K562 (cell line): ENCODE results near the gene ZNF689. TPM values are rescaled to one million over a fixed set of nuclear protein-coding genes. Genes with fewer than 3 reads are reported as not detected.

Experiments used
- ARID3B ChIP-seq: fragments of 250-450 bp; sonication (Bioruptor Pico); IDR thresholded peaks from 2 replicates; pipeline ENCODE4 v1.4.0; 2020; ENCODE audit warnings: borderline replicate concordance
- CBX5 ChIP-seq: IDR thresholded peaks from 2 replicates; pipeline ENCODE4 v1.6.1; 2014; ENCODE audit warnings: low read depth, borderline replicate concordance
- CEBPZ ChIP-seq: fragments of 150-350 bp; IDR thresholded peaks from 2 replicates; pipeline ENCODE4 v1.6.1; 2014; ENCODE audit warnings: low read depth, mild to moderate bottlenecking, low read length, borderline replicate concordance
- E2F5 ChIP-seq: sonication (generic); formaldehyde crosslinking; IDR thresholded peaks from 2 replicates; pipeline ENCODE4 v1.8.0; 2022; ENCODE audit warnings: mild to moderate bottlenecking, missing genetic modification reagents
- EP300 ChIP-seq: IDR thresholded peaks from 2 replicates; pipeline ENCODE4 v1.6.1; 2012; ENCODE audit warnings: low read length, improper control_type of control experiment
- HBP1 ChIP-seq: fragments of 450-650 bp; formaldehyde crosslinking; IDR thresholded peaks from 2 replicates; pipeline ENCODE4 v1.4.0; 2022; ENCODE audit warnings: missing genetic modification characterization
- HES1 ChIP-seq: fragments of 450-650 bp; IDR thresholded peaks from 2 replicates; pipeline ENCODE4 v1.6.1; 2016; ENCODE audit warnings: low read depth, mild to moderate bottlenecking, moderate library complexity
- JUND ChIP-seq, 2 experiments: IDR thresholded peaks; 2 replicates in 1 of 2; 3 replicates in 1 of 2; pipeline ENCODE4 v1.6.1; 2011; ENCODE audit warnings: borderline replicate concordance in 2 of 2, low read depth in 2 of 2, low read length in 2 of 2, improper control_type of control experiment in 1 of 2, missing biosample characterization in 1 of 2, missing genetic modification characterization in 1 of 2, missing genetic modification reagents in 1 of 2
- PURB ChIP-seq: sonication (generic); formaldehyde crosslinking; IDR thresholded peaks from 2 replicates; pipeline ENCODE4 v1.9.0; 2021; ENCODE audit warnings: low read depth, mild to moderate bottlenecking, missing genetic modification reagents
- RAD51 ChIP-seq: fragments of 450-650 bp; IDR thresholded peaks from 2 replicates; pipeline ENCODE4 v1.7.1; 2016; ENCODE audit warnings: low read depth, mild to moderate bottlenecking, borderline replicate concordance
- SIN3A ChIP-seq, 2 experiments: fragments of 150-350 bp in 1 of 2; IDR thresholded peaks; 2 replicates each; pipeline ENCODE4 v1.6.1; 2011 to 2016; ENCODE audit warnings: borderline replicate concordance in 2 of 2, low read depth in 2 of 2, low read length in 2 of 2, mild to moderate bottlenecking in 2 of 2, moderate library complexity in 2 of 2; ENCODE audit not compliant: control insufficient read depth in 1 of 2
- SPI1 ChIP-seq: IDR thresholded peaks from 2 replicates; pipeline ENCODE4 v1.6.1; 2011; ENCODE audit warnings: low read depth, low read length, control low read depth, borderline replicate concordance
- YY1 ChIP-seq, 3 experiments: IDR thresholded peaks; 2 replicates each; pipeline ENCODE4 v1.6.1; 2011; ENCODE audit warnings: low read length in 2 of 3, mild to moderate bottlenecking in 2 of 3, moderate library complexity in 2 of 3, borderline replicate concordance in 1 of 3, control low read depth in 1 of 3, low read depth in 1 of 3; ENCODE audit not compliant: insufficient read depth in 3 of 3, insufficient replicate concordance in 2 of 3, control insufficient read depth in 1 of 3, insufficient read length in 1 of 3; ENCODE audit errors: extremely low read depth in 1 of 3
- ZBTB1 ChIP-seq: sonication (generic); formaldehyde crosslinking; IDR thresholded peaks from 2 replicates; pipeline ENCODE4 v1.8.1; 2023; ENCODE audit warnings: missing genetic modification reagents, low read depth, mild to moderate bottlenecking, borderline replicate concordance
- ZNF830 ChIP-seq: fragments of 250-450 bp; sonication (Bioruptor Pico); IDR thresholded peaks from 2 replicates; pipeline ENCODE4 v1.5.0; 2021; ENCODE audit warnings: mild to moderate bottlenecking
- polyA plus RNA-seq, 8 experiments: library from polyadenylated mRNA; depleted of rRNA in 4 of 8; stranded (reverse) in 5 of 8; unstranded in 3 of 8; fragments of >200 nt; fragmentation: Nextera tagmentation in 2 of 8; fragmentation: Illumina TruSeq in 1 of 8; extraction: Ambion mirVana in 2 of 8; extraction: Trizol in 1 of 8; gene quantifications; 2 replicates each; pipeline versions ENCODE4 v1.2.1 to v1.2.3, GENCODE V29; 2011 to 2014; ENCODE audit warnings: inconsistent platforms in 1 of 8, missing spikeins in 1 of 8
- total RNA-seq, 7 experiments: library from RNA; depleted of rRNA in 6 of 7; stranded (reverse); fragments of >200 nt in 6 of 7; fragmentation: Illumina TruSeq in 2 of 7; extraction: Trizol in 2 of 7; gene quantifications; 2 replicates each; pipeline versions ENCODE4 v1.2.1 to v1.2.3, GENCODE V29; 2011 to 2021; ENCODE audit warnings: low replicate concordance in 1 of 7

Gene ZNF689
- total and polyA plus RNA-seq, 9 of the 15 experiments (the other 6 are each of a cell fraction or from before 2014, with no cell fraction given), result 5.4 to 15.4 (median 10.8) TPM

GRCh38 chr16:30571445-30572322 lies 38.5 kb downstream of the ZNF689 start, which contains the start of gene ZNF688 (continued):
- TF ChIP-seq CEBPZ (no peak), SPI1 (no peak), ZBTB1 (CRISPR knock-in tag) (no peak), HES1 (no peak), YY1 (IDR thresholded peaks at IDR 0.05; ENCODE audit: borderline replicate concordance in 1 of 3, control insufficient read depth in 1 of 3, extremely low read depth in 1 of 3, insufficient read depth in 3 of 3, insufficient read length in 1 of 3, insufficient replicate concordance in 2 of 3, low read depth in 1 of 3, low read length in 2 of 3) (peak; percentile 88 to 98 (median 97)), ARID3B (CRISPR knock-in tag) (no peak), ZNF830 (no peak; the same call in 1 of the 2 replicates), SIN3A (IDR thresholded peaks at IDR 0.05; ENCODE audit: borderline replicate concordance in 2 of 2, control insufficient read depth in 1 of 2, low read depth in 2 of 2, low read length in 2 of 2) (peak; percentile 58 to 83; a peak in 3 of 4 replicates), JUND (IDR thresholded peaks at IDR 0.05; ENCODE audit: borderline replicate concordance, low read depth, low read length) (no peak; the same call in 1 of the 2 replicates), JUND (tag; IDR thresholded peaks at IDR 0.05; ENCODE audit: borderline replicate concordance, low read depth, low read length) (peak; percentile 32; the same call in 1 of the 3 replicates), CBX5 (no peak), E2F5 (no peak), HBP1 (CRISPR knock-in tag) (no peak), EP300 (no peak), PURB (CRISPR knock-in tag) (no peak), RAD51 (no peak)
